GM19324 (cell line): Measurements from ENCODE around the gene TMEM272.

Experiments used
- ATAC-seq: cut with Tn5 transposase; IDR thresholded peaks from one replicate; pipeline ENCODE4 v1.9.1; 2021; ENCODE audit warnings: mild to moderate bottlenecking, moderate library complexity; ENCODE audit not compliant: unreplicated experiment, low FRiP score

The TMEM272 gene

DNA sequence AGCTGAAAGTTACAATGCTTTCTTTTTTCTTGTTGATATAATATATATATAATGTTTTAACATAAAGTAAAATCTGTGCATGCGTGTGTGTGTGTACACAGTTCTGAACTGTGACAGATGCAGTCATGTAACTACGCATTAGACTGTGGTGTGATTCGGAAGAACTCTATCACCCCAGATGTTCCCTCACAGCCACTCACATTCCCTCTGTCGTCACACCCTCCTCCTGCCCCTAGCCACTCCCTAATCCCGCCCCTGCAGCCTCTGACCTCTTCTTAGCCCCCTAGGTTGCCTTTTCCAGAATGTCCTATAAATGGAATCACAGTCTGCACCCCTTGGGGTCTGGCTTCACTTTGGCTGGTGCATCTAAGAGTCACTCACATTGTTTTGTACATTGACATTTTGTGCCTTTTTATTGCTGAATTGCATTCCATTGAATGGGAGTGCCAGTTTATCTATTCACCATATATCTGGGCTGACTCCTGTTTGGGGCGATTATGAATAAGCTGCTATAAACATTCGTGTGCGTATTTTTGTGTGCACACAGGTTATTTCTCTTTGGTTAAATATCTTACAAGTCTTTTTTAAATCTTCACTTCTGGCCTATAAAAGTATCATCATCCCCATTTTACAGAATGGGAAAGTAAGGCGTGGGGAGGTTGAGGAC, 61.4 kb downstream of the TMEM272 start:
- ATAC-seq = no peak

DNA sequence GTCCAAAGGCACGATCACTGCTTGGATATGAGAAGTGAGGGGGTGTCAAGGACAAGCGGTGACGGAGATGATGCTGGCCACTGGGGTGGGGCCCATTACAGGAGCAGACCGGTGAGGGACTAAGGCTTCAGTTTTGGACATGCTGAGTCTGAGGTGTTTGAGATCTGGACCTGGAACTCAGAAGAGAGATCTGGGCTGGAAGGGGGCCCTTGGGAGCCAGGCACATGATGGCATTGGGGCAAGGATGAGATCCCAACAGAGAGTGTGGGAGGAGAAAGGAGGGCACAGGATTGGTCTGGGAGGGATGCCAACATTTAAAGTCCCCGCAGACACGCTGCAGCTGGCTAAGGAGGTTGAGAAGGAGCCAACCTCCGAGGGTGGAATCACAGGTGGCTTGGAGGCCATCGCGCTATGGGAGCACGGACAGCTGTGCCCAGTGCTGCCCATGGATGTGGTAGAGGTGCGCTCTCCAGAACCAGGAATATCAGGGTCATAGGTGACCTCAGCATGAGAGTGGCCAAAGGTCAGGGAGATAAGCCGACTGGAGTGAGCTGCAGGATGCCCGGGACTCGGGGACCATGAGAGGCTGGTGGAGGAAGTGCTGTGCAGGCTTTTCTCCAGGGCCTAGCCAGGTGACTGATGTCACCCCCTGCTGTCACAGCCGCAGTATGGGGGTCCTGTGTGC, 62.8 kb downstream of the TMEM272 start:
- no peak for ATAC-seq

GRCh38 chr13:51781246-51782022, 63.5 kb downstream of the TMEM272 start:
- no peak for ATAC-seq

GRCh38 chr13:51780099-51780498, 64.9 kb downstream of the TMEM272 start:
- no peak for ATAC-seq

- ATAC-seq = no peak
Measured at GRCh38 chr13:51778392-51778791, 66.6 kb downstream of the TMEM272 start.

- ATAC-seq = no peak
Measured at GRCh38 chr13:51777921-51778320, 67.1 kb downstream of the TMEM272 start.

- ATAC-seq = no peak
Measured at GRCh38 chr13:51776179-51776578, 68.8 kb downstream of the TMEM272 start.

GRCh38 chr13:51773515-51773914, 71.5 kb downstream of the TMEM272 start:
- ATAC-seq = no peak

- ATAC-seq = no peak
Measured at GRCh38 chr13:51772781-51773180, 72.2 kb downstream of the TMEM272 start.

GRCh38 chr13:51772105-51772455, 72.9 kb downstream of the TMEM272 start:
- ATAC-seq = no peak

GRCh38 chr13:51771418-51772104, 73.4 kb downstream of the TMEM272 start:
- no peak for ATAC-seq

DNA sequence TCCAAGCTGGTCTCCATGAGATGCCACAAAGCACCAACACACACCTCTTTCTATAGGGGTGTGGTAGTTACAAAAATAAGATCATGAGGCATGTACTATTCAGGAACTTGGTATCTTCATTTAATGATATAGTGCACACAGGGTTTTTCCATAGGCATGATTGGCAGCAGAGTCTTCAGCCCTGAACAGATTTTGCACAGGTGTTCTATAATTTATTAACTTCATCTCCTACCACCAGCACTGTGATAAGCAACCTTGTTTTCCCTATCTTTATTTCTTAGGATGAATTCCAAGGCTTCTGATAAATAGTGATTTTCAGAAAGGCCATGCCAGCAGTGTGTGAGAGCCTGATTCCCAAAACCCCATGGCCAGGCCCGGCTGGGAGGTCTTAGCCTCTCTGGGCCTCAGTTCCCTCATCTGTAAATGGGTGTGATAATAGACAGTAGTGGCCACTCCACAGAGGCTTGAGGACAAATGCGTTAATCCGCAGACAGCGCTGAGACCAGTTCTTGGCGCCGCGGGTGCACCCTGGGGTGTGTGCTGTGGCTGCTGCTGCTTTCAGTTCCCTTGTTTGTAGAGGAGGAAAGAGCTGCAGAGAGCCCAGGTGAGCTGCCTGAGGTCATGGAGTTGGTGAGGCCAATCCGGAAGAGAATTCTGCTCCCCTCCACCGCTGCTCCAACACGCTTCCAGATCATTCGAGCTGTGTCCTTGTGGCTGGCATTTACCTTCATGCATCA, 74.1 kb downstream of the TMEM272 start:
- no peak for ATAC-seq

DNA sequence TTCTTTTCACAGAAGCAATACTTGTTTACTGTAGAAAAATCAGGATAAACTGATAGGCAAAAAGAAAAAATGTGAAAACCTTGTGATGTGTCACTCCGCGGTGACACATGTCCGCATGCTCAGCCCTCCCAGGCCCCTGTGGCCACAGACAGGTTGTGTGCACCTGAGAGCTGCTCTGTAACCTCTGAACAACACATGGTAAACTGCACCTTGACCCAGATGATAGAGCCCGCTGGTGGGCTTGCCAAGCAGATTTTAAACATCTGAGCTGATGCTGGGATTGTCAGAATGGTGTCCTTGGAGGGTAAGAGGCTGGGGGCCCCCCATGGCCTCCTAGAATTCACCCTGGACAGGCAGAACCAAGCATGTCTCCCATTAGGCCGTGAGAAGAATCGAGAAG, 74.8 kb downstream of the TMEM272 start:
- ATAC-seq = no peak

GRCh38 chr13:51769455-51770127, 75.4 kb downstream of the TMEM272 start:
- ATAC-seq = no peak

GRCh38 chr13:51768976-51769375, 76.0 kb downstream of the TMEM272 start:
- ATAC-seq = no peak

GRCh38 chr13:51768378-51768921, 76.5 kb downstream of the TMEM272 start:
- no peak for ATAC-seq

DNA sequence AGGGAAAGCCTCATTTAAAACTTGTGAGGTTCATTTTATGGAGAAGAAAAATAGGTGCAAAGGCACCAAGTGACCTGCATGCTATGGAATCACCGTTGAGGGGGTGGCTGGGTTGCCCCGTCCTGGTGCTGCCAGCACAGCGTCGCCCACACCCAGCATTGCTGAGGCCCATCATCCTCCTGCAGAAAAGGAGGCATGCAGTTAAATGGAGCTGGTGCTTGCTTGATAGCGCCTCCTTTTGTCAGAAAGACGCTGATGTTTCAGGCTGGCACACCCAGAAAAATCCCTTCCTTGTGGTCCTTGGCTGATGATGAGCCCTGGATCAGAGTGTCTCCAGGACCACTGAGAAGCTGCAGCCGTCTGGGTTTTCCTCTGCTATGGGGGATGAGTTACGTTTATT, 77.9 kb downstream of the TMEM272 start:
- ATAC-seq = no peak

DNA sequence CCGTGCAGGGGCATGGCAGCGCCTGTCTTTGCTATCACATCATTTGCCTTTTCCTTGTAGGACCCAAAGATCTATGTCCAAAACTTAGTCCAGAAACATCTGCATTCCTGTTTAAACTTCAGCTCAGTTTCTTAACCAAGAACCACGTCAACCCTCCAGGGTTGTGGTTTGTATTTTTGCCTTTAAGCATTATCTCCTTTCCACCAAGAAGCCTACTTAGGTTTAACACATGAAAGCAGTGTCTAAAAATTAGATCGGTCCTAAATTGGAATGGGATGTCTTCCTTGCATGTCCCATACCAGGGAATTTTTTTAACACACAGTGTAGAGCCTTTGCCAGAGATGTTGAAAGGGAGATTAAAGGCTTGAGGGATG, 79.8 kb downstream of the TMEM272 start:
- ATAC-seq = no peak
